GM10847 (cell line): ENCODE measurements around the gene KCND3.

ENCODE experiments used
- POLR2A ChIP-seq: IDR thresholded peaks from 2 replicates; pipeline ENCODE4 v1.6.1; 2011; ENCODE audit not compliant: insufficient read length; ENCODE audit errors: extremely low read depth

KCND3 gene

GRCh38 chr1:111814305-111814628 is 175.2 kb downstream of the KCND3 start:
- no peak for TF ChIP-seq POLR2A

DNA sequence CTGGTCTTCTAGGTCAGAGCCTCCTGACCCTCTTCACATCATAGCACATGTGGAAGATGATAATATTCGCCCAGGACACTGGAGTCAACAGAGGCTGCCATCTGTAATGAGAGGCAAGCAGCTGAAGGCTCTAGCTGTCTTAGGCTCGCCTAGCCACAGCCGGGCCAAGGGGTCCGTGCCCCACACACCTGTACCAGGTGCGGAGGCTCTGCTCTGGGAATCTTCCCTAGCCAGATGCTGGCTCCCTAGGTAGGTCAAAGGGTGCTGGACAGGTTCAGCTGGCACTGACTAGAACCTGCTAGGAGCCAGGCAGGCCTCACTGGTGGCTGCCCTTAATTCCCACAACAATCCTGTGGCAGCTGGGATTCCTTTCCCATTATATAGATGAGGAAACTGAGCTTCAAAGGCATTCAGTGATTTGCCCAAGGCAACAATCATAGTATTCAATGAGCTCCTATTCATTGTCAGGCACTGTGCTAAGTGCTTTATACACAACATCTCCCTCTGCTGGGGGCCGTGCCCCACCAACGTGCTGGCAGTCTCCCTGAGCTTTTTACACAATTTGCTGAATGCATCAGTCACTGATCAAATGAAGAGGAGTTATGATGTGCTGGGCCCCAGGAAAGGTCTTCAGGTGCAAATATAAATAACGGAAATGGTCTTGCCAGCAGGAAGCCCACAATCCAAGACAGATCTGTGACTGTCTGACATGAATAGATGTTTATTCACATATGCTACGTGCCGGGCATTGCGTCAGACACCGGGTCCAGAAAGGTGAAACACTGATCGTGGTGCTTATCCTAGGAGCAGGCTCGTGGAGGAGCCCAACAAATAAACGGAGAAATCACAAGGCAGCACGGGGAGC is 175.8 kb downstream of the KCND3 start:
- TF ChIP-seq POLR2A: no peak

DNA sequence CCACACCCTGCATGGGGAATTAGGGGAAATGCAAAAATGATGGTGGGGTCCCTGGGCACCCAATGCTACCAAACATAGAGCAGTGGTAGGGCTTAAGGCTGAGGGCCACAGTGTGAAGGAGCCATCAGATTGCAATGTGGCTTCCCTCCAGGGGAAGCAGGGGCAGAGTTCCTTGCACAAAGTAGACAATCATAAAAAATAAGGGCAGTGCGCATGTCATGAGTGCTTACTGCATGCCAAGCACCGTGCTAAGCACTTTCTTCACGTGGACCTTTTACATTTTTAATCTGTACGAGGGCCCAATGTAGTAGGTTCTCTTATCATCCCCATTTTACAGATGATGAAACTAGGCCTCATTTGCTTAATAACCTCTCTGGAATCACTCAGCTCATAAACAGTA is 177.2 kb downstream of the KCND3 start:
- no peak for TF ChIP-seq POLR2A

GRCh38 chr1:111811891-111812290 is 177.6 kb downstream of the KCND3 start:
- TF ChIP-seq POLR2A: no peak

DNA sequence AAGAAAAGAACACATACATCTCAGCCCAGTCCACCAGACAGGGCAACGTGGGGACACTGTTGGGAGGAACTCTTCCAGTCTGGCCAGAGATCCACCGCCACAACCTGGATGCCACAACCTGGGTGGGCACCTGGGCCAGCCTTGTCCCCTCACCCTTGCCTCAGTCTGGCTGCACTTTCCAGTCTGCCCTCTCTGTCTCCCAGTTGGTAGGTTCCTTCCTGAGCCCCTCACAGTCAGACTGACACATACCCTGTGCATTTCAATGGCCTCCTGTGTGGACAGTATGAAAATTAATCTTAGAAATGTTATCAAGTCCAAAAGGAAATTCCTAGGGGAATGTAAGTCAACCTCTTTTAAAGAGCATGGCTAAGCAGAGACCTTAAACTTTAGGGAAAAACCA is 184.2 kb downstream of the KCND3 start:
- TF ChIP-seq POLR2A: no peak

GRCh38 chr1:111804776-111805175 is 184.7 kb downstream of the KCND3 start:
- TF ChIP-seq POLR2A: no peak

- no peak for TF ChIP-seq POLR2A
Measured at GRCh38 chr1:111803951-111804350, 185.5 kb downstream of the KCND3 start.

DNA sequence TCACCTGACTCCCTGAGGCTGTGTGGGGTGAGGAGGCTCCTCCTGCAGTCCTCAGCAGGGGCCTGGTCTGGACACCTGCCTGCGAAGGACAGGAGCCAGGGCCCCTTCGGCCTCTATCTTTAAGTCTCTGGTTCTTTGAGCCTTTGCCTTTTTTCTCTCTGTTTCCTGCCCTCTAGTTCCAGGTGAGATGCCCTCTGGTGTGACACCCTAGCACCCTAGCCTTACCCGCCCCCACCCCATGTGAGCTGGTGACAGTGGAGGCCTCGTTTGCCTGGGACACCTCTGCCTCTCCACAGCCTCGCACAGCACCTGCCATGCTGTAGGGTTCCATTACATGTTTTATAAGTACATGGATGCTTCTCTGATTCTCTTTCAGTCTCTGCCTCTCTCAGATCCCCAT is 186.5 kb downstream of the KCND3 start:
- TF ChIP-seq POLR2A: no peak

GRCh38 chr1:111802110-111802509 is 187.4 kb downstream of the KCND3 start:
- TF ChIP-seq POLR2A: no peak

DNA sequence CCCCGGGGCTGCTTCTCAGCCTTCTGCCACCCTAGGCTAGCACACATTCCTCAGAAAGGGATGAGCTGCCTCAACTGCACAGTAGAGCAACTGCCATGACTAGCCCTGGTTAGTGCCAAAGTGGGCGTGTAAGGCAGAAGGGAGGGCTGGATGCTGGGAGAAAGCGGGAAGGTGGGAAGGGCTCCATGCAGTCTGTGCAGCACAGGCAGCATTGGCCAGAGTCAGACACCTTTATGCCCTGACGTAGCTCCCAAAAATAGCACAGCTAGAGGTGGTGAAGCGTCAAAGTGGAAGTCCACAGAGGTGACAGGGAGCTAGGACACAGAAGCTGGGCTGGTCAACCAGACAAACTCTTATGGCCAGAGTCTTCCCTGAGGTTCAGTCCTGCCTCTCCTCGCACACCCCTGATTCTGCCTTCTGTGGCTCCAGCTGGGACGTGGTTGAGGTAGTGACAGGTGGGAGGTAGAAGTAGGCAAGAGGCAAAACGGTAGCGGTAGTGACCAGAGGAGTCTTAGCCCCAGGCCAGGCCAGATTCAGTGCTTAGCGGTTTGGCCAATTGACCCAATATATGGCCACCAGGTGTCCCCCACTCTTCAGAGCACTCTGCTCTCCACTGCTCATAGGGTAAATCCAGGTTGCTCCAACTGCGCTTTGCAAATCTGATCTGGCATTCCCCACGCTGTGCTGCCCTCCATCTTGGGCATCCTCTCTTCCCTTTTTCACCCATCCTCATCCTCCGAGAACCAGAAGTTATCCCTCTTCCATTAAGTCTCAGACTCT is 188.2 kb downstream of the KCND3 start:
- TF ChIP-seq POLR2A: no peak

DNA sequence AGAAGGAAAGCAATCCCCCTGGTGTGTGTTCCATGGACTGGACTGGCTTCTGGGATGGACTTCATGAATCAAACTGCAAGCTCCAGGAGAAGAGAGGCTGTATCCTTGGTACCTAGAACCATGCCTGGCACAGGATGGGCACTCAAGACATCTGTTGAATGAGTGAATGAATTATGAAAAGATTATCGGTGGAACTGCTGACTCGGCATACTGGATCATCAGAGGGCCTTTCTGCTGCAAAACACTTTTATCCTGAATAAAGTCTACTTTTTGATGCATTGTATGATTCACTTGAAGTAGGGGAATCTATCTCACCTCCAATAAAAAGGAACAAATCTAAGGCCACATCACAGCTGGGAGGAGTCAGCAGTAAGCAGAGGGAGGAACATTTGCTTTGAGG is 190.9 kb downstream of the KCND3 start:
- no peak for TF ChIP-seq POLR2A

GRCh38 chr1:111795401-111795800 is 194.1 kb downstream of the KCND3 start:
- TF ChIP-seq POLR2A: no peak

DNA sequence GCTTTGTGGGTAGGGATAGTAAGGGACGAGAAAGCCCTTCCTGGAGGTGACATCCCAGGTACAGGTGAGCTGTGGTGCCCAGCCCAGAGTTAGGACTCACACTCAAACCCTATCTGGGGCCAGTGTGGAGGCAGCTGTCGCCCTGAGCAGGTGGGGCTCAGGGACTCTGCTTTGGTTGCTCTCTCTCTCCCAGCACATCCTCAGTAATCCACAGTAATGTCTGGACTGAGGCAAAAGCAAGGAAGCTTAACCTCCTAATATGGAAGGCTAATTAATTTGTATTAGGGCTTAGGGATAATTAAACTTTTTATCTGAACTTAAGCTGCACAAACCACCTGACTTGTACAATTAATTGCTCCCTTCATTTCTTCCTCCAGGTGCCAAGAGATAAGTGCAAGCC is 195.5 kb downstream of the KCND3 start:
- TF ChIP-seq POLR2A: no peak

GRCh38 chr1:111792249-111792648 is 197.2 kb downstream of the KCND3 start:
- TF ChIP-seq POLR2A: no peak

- no peak for TF ChIP-seq POLR2A
Measured at GRCh38 chr1:111791776-111792175, 197.7 kb downstream of the KCND3 start.

DNA sequence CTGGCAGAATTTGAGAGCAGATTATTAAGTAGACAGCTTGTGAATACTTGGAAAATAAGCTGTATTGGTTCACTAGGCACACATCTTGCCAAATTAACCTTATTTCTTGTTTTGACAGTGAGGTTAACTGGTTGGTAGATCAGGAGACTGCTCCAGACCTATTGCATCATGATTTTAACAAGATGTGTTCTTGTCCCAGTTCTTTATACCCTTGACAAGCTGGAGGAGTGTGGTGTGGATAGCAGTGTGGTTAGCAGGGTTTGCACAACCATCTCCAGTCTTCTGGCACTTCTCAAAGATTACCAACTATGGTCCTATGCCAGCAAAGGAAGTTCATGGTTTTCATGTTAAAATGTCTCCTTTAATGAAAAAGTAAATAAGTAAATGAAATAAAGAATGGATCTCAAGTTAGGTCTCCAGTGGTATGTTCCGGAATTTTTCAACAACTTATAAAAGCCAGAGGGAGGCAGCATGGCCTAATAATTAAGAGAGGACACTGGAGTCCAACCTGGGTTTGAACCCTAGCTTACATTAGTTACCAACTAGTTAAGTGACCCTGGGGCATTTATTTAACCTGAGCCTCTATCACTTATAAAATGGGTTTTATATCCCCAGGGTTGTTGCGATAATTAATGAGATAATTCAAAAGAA is 199.7 kb downstream of the KCND3 start:
- no peak for TF ChIP-seq POLR2A
